HCT116 (cell line): Measurements from ENCODE around the gene TNFRSF6B.

ENCODE experiments used
- ATF3 ChIP-seq: IDR thresholded peaks from 2 replicates; pipeline ENCODE4 v1.6.1; 2012
- EZH2 ChIP-seq: fragments of 200-600 bp; sonication (generic); IDR thresholded peaks from 2 replicates; pipeline ENCODE4 v1.6.1; 2017; ENCODE audit warnings: antibody characterized with exemption, mixed run types
- EZH2phosphoT487 ChIP-seq: fragments of 200-600 bp; IDR thresholded peaks from 2 replicates; pipeline ENCODE4 v1.6.1; 2018; ENCODE audit warnings: antibody characterized with exemption, borderline replicate concordance
- FOSL1 ChIP-seq: IDR thresholded peaks from 2 replicates; pipeline ENCODE4 v1.6.1; 2012; ENCODE audit warnings: low read depth
- POLR2A ChIP-seq: IDR thresholded peaks from 2 replicates; pipeline ENCODE4 v1.7.0; 2011; ENCODE audit warnings: borderline replicate concordance; ENCODE audit not compliant: insufficient read depth, insufficient read length; ENCODE audit errors: extremely low read depth
- POLR2AphosphoS5 ChIP-seq: IDR thresholded peaks from 2 replicates; pipeline ENCODE4 v1.6.1; 2011; ENCODE audit warnings: mild to moderate bottlenecking, low read depth, low read length, moderate library complexity
- ZFX ChIP-seq: fragments of 450-650 bp; IDR thresholded peaks from 2 replicates; pipeline ENCODE4 v1.6.1; 2017
- TF ChIP-seq, protein P1 (sequence below), 3 experiments: fragments of 200-600 bp in 1 of 3; sonication (generic) in 1 of 3; IDR thresholded peaks in 2 of 3; conservative IDR thresholded peaks in 1 of 3; 2 replicates each; pipeline ENCODE4 v1.5.1; 2012 to 2017; ENCODE audit warnings: low read depth in 2 of 3, low read length in 2 of 3, antibody characterized with exemption in 1 of 3, borderline replicate concordance in 1 of 3, control low read depth in 1 of 3, mild to moderate bottlenecking in 1 of 3, mixed read lengths in 1 of 3, mixed run types in 1 of 3, moderate library complexity in 1 of 3; ENCODE audit not compliant: insufficient read depth in 1 of 3

- TF ChIP-seq EZH2, result no peak
- TF ChIP-seq, protein P1, sequence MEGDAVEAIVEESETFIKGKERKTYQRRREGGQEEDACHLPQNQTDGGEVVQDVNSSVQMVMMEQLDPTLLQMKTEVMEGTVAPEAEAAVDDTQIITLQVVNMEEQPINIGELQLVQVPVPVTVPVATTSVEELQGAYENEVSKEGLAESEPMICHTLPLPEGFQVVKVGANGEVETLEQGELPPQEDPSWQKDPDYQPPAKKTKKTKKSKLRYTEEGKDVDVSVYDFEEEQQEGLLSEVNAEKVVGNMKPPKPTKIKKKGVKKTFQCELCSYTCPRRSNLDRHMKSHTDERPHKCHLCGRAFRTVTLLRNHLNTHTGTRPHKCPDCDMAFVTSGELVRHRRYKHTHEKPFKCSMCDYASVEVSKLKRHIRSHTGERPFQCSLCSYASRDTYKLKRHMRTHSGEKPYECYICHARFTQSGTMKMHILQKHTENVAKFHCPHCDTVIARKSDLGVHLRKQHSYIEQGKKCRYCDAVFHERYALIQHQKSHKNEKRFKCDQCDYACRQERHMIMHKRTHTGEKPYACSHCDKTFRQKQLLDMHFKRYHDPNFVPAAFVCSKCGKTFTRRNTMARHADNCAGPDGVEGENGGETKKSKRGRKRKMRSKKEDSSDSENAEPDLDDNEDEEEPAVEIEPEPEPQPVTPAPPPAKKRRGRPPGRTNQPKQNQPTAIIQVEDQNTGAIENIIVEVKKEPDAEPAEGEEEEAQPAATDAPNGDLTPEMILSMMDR (IDR thresholded peaks at IDR 0.05 in 2 of 3, conservative IDR thresholded peaks at IDR 0.05 in 1 of 3; ENCODE audit: borderline replicate concordance in 1 of 3, insufficient read depth in 1 of 3, low read depth in 2 of 3, low read length in 2 of 3), result no peak
- TF ChIP-seq FOSL1, result no peak
- TF ChIP-seq ZFX, result no peak
- TF ChIP-seq EZH2phosphoT487, result no peak
- no peak for TF ChIP-seq POLR2A
- no peak for TF ChIP-seq ATF3
- no peak for TF ChIP-seq POLR2AphosphoS5
Measured at GRCh38 chr20:63662813-63663189, 33.7 kb upstream of the TNFRSF6B start.
